ENCODE results near the gene PLXNB1. TPM values are rescaled to one million over a fixed set of nuclear protein-coding genes. Genes with fewer than 3 reads are reported as not detected.
A peak's percentile ranks its signal among the peaks of the same experiment; 100 is the strongest.

PLXNB1 gene
- total RNA-seq, 1 experiment from 2014 or later, result 101 TPM

DNA sequence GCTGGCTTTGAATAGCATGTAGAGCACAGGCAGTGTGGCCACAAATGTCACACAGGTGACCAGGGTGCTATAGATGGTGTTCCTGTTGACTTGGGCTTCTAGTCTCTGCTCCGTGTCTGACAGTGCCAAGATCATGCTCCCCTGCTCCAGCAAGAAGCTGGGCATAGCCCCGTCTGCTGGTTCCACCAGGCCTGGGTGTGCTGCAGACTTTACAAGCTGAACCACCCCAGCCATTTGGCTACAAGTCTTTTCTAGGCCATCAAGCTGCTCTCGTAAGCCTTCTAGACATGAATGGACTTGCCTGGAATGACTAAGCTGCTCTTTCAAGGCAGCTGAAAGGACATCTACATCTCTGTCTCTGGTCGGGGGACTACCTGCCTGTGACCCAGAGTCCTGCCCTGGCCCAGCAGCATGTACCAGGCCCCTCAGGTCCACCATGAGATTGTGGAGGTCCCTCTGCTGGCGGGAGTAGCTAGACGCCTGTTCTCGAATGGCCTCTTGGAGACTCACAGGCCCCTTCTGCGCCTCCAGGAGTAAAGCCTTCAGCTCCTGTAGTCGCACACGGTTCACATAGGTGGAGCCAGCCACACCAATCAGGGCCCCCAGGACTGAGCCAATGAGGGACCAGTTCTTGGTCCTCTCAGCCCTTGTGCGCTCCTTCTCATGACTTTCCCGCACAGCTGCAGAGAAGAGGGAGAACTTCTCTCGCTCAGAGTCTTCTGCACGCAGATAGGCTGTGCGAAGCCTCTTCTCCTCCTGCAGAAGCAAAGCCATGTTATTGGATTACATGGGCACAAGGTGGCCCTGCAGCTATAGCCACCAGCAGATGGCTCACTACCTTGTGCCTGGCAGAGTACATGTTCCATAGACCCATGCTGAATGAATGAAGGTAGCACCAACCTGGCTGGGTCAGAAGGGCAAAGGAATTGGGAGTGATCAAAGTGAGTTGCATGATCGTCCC, 2.8 kb upstream of the PLXNB1 start:
- CTCF ChIA-PET, result interaction anchor here (0.6 to 10.7 kb wide), 10 partner anchors 8 to 1518 kb away, joined by 3 to 647 read pairs (median 38); no protein-coding TSS in a partner anchor
- BruUV-seq (replicated peaks), result no TSS peak
- Mint-ChIP-seq H3K36me3 (ENCODE audit: insufficient read depth, unreplicated experiment) (peaks cover 33% of the 10 kb centered on the region), H3K27me3 (ENCODE audit: insufficient read depth, unreplicated experiment) (no peaks in the 10 kb centered on the region), H3K4me3 (ENCODE audit: unreplicated experiment) (peak overlapping the region; percentile 99), H3K9me3 (ENCODE audit: unreplicated experiment) (no peaks in the 10 kb centered on the region), H3K4me1 (ENCODE audit: insufficient read depth, unreplicated experiment) (peaks cover 51% of the 10 kb centered on the region), H3K27ac (ENCODE audit: low read depth, unreplicated experiment) (peak overlapping the region; percentile 98)
- intact Hi-C loops (cut with micrococcal nuclease), result no loop called here
- POLR2A ChIA-PET, result interaction anchor here (0.6 to 20.2 kb wide), 29 partner anchors 8 to 1292 kb away, joined by 3 to 749 read pairs (median 5); partner anchors contain the start of genes ATRIP, CELSR3, NME6 and SLC26A6
- peak; percentile 90 for DNase-seq (ENCODE audit: unreplicated experiment)
- TF ChIP-seq, protein P1, sequence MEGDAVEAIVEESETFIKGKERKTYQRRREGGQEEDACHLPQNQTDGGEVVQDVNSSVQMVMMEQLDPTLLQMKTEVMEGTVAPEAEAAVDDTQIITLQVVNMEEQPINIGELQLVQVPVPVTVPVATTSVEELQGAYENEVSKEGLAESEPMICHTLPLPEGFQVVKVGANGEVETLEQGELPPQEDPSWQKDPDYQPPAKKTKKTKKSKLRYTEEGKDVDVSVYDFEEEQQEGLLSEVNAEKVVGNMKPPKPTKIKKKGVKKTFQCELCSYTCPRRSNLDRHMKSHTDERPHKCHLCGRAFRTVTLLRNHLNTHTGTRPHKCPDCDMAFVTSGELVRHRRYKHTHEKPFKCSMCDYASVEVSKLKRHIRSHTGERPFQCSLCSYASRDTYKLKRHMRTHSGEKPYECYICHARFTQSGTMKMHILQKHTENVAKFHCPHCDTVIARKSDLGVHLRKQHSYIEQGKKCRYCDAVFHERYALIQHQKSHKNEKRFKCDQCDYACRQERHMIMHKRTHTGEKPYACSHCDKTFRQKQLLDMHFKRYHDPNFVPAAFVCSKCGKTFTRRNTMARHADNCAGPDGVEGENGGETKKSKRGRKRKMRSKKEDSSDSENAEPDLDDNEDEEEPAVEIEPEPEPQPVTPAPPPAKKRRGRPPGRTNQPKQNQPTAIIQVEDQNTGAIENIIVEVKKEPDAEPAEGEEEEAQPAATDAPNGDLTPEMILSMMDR (IDR thresholded peaks at IDR 0.05; ENCODE audit: unreplicated experiment), result peak; percentile 16

- TF ChIP-seq, protein P1 (IDR thresholded peaks at IDR 0.05; ENCODE audit: unreplicated experiment), result no peak
- ChIA-PET CTCF (interaction anchor here (0.5 to 10.7 kb wide), 7 partner anchors 19 to 1517 kb away, joined by 3 to 647 read pairs (median 31); no protein-coding TSS in a partner anchor), POLR2A (interaction anchor here (0.5 to 20.2 kb wide), 15 partner anchors 8 to 237 kb away, joined by 3 to 749 read pairs (median 10); partner anchors contain the start of genes ATRIP, CCDC51, NME6 and TMA7)
- H3K36me3 Mint-ChIP-seq (ENCODE audit: insufficient read depth, unreplicated experiment), result peaks cover 37% of the 10 kb centered on the region
- H3K4me3 Mint-ChIP-seq (ENCODE audit: unreplicated experiment), result peak overlapping the region; percentile 99
- no peak for DNase-seq (ENCODE audit: unreplicated experiment)
- H3K27ac Mint-ChIP-seq (ENCODE audit: low read depth, unreplicated experiment), result peak overlapping the region; percentile 98
- intact Hi-C loops (cut with micrococcal nuclease), result no loop called here
- BruUV-seq (replicated peaks), result no TSS peak
- no peaks in the 10 kb centered on the region for H3K27me3 Mint-ChIP-seq (ENCODE audit: insufficient read depth, unreplicated experiment)
- H3K9me3 Mint-ChIP-seq (ENCODE audit: unreplicated experiment), result no peaks in the 10 kb centered on the region
- peaks cover 59% of the 10 kb centered on the region for H3K4me1 Mint-ChIP-seq (ENCODE audit: insufficient read depth, unreplicated experiment)
Observed at GRCh38 chr3:48431224-48432029, 1.5 kb upstream of the PLXNB1 start.

DNA sequence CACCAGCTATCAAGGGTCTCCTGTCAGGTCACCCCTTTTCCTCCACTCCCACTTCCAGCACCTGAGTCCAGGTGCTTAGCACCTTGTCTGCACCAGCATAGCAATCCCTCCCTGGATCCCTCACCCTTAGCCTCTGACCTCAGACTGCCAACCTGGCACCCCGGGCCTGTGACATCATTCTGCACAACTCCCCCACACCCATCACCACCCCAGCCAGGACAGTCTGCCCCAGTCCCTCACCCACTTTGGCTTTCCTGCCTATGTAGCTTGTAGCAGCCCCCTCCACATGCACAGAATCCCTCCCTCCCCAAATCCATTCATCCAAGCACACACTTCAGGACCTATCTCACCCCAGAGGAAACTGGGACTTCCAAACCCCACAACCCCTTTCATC, 819 bp upstream of the PLXNB1 start:
- peaks cover 65% of the 10 kb centered on the region for H3K4me1 Mint-ChIP-seq (ENCODE audit: insufficient read depth, unreplicated experiment)
- ChIA-PET POLR2A (interaction anchor here (0.6 to 20.2 kb wide), 13 partner anchors 9 to 205 kb away, joined by 3 to 749 read pairs (median 4); partner anchors contain the start of genes ATRIP, CCDC51, TMA7 and ZNF589), CTCF (interaction anchor here (0.5 to 4.3 kb wide), 5 partner anchors 18 to 1518 kb away, joined by 3 to 31 read pairs (median 5); no protein-coding TSS in a partner anchor)
- TF ChIP-seq, protein P1 (IDR thresholded peaks at IDR 0.05; ENCODE audit: unreplicated experiment), result no peak
- no peaks in the 10 kb centered on the region for H3K27me3 Mint-ChIP-seq (ENCODE audit: insufficient read depth, unreplicated experiment)
- peak overlapping the region; percentile 99 for H3K4me3 Mint-ChIP-seq (ENCODE audit: unreplicated experiment)
- no TSS peak for BruUV-seq (replicated peaks)
- no peak for DNase-seq (ENCODE audit: unreplicated experiment)
- peaks cover 43% of the 10 kb centered on the region for H3K36me3 Mint-ChIP-seq (ENCODE audit: insufficient read depth, unreplicated experiment)
- intact Hi-C loops (cut with micrococcal nuclease), result no loop called here
- peak overlapping the region; percentile 98 for H3K27ac Mint-ChIP-seq (ENCODE audit: low read depth, unreplicated experiment)
- H3K9me3 Mint-ChIP-seq (ENCODE audit: unreplicated experiment), result no peaks in the 10 kb centered on the region

All from MCF 10A (cell line).